Middle frontal gyrus (tissue), 1 donor: ENCODE measurements around the gene USH1C.
A peak's percentile ranks its signal among the peaks of the same experiment; 100 is the strongest.

ENCODE experiments used
- DNase-seq: peaks from one replicate; pipeline ENCODE4 v3.0.0-alpha.2; 2015; ENCODE audit warnings: low spot score; ENCODE audit errors: extremely low spot score

Gene USH1C

GRCh38 chr11:17508791-17509190 lies 35.4 kb downstream of the USH1C start:
- DNase-seq = no peak

DNA sequence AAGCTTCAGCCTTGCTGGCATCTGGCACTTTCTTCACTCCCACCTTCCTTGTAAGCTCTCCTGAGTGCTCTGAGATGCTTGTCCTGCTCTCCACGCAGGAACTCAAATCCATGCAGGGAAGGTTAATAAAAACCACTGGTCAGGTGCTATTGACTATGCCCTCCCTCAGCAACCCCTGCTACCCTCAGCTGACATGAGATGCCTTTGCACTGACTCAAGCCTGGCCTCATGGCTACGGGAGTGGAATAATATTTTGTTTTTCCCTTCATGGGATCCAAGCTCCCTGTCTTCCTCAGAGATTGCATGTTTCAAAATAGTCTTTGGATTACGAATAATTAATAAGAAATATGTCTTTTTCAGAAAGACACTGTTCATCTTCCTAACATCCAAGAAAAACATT lies 35.9 kb downstream of the USH1C start:
- no peak for DNase-seq

DNA sequence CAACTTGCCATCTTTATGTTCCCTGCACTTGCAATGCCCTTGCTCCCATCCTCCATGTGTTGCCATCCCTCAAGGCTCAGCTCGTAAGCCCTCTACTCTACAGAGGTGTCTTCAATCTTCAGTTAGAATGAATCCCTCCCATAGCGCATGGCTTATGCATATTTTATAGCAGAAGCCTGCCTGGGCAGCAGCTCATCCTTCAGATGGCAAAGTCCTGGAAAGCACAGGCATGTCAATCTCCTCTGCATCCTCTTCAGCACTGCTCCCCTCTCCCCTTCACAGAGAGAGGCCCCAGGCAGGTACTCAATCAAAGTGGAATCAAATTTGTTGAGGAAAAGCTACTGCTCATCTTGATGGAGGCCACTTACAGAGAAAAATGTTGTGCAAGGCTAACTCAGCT lies 36.4 kb downstream of the USH1C start:
- no peak for DNase-seq

DNA sequence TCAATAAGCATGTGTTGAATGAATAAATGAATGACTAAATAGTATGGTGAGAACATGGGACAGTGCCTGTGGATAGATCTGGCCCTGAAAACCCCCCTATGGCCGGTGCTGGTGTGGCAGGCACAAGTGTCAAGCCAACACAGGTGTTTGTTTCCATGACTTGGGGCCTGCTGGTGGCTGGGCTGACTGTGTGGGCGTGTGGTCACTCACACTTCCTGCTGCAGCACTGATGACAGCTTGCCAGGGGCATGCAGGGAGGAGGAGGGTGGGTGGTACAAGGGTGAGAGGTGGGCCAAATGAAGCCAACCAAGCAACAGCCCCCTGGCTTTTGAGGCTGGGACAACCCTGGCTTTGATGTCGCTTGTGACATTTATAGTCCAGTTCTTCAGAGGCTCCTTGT lies 37.3 kb downstream of the USH1C start:
- DNase-seq = no peak

- no peak for DNase-seq
Measured at GRCh38 chr11:17506314-17506713, 37.9 kb downstream of the USH1C start.

DNA sequence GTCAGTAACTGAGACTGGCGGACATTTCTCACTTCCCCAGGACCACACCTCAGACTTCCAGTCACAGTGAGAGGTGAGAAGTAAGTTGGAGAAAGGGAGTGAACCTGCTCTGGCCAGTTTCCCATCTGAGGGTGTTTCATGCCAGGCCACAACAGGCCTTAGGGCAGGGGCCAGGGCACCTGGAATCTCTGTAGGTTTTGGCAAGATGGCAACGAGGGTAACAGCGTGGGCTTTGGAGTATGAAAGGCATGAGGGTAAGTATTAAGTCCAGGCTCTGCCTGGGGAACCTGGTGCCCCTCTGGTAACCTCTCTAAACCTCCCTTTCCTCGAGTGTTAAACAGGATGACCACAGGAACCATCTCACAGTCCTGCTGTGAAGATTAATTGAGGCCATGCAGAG lies 39.1 kb downstream of the USH1C start:
- DNase-seq = no peak

DNA sequence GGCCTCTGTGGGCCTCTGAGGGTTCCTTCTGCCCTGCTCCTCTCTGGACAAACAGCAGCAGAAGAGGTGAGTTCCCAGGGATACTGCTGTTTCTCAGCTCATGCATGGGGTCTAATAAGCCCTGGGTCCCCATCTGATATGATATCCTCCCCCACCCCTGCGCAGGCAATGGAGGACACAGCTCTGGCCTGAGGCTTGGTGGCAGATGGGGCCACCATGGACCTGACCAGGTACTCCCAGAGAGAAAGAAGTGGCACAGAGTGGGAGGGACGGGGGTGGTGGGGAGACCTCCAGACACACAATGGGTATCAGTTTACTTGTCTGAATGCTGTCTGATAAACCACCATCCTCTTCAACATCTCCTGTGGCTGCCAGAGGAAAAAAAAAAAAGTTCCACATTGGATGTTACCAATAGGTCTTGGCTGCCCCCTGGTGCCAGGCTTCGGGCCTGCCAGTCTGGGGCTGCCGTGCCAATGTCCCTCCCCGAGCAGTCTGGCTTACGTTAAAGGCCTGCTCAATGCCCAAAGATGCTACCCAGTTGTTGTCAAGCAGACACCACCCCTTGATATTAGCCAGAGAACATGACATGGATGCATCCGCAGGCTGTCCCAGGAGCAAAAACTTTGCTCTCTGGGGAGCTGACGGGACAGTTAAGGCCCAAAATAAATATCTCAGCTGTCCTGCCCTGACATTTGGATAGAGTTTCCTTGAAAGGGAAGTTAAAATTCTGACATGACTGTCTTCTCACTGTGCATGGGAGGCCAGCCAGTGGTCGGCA lies 39.7 kb downstream of the USH1C start:
- DNase-seq = peak; percentile 57

DNA sequence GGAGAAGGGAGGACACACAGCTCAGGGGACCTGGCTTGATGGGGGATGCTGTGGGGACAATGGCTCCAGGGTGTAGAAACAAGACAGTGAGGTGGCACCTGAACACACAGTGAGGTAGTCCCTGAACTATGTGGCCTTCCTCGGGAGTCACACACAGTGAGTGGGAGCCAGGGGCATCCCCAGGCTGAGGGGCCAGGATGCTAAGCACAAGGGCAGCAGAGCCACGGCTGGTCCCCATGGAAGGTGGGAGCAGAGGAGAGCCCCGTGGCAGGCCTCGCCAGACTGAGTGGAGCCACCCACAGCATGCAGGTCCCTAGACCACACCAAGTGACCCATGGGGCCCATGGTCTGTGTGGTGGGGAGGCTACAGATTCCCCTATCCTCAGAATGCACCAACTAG lies 41.6 kb downstream of the USH1C start:
- DNase-seq = no peak

GRCh38 chr11:17500673-17501072 lies 43.5 kb downstream of the USH1C start:
- DNase-seq = no peak

GRCh38 chr11:17498475-17498874 lies 45.7 kb downstream of the USH1C start:
- no peak for DNase-seq

GRCh38 chr11:17498058-17498457 lies 46.2 kb downstream of the USH1C start:
- no peak for DNase-seq

- no peak for DNase-seq
Measured at GRCh38 chr11:17496406-17496805, 47.8 kb downstream of the USH1C start.

DNA sequence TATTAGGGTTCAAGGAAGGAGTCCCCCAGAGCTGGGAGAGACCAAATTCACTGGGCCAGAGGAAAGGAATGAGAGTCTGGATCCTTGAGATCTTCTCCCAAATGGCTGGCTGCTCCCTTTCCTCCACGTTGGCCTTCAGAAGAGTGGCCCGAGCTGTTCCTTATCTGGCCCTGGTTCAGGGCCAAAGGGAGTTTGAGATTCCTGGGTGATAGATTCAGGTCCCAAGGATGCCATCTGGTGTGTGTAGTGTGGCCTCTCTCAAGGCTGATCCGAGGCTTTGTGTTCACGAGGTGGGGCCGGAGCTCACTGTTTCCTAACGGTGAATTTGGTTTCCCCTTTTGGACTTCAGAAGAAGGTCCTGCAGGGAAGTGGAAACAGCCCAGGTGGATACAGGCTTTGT lies 50.2 kb downstream of the USH1C start:
- no peak for DNase-seq

- DNase-seq = no peak
Measured at GRCh38 chr11:17490938-17491337, 53.3 kb downstream of the USH1C start.

GRCh38 chr11:17490232-17490631 lies 54.0 kb downstream of the USH1C start:
- no peak for DNase-seq

- DNase-seq = no peak
Measured at GRCh38 chr11:17489751-17490150, 54.5 kb downstream of the USH1C start.

GRCh38 chr11:17488563-17488962 lies 55.7 kb downstream of the USH1C start:
- DNase-seq = no peak

- no peak for DNase-seq
Measured at GRCh38 chr11:17486646-17487045, 57.6 kb downstream of the USH1C start.

- DNase-seq = no peak
Measured at GRCh38 chr11:17483505-17483904, 60.7 kb downstream of the USH1C start.

- no peak for DNase-seq
Measured at GRCh38 chr11:17481905-17482304, 62.3 kb downstream of the USH1C start.

DNA sequence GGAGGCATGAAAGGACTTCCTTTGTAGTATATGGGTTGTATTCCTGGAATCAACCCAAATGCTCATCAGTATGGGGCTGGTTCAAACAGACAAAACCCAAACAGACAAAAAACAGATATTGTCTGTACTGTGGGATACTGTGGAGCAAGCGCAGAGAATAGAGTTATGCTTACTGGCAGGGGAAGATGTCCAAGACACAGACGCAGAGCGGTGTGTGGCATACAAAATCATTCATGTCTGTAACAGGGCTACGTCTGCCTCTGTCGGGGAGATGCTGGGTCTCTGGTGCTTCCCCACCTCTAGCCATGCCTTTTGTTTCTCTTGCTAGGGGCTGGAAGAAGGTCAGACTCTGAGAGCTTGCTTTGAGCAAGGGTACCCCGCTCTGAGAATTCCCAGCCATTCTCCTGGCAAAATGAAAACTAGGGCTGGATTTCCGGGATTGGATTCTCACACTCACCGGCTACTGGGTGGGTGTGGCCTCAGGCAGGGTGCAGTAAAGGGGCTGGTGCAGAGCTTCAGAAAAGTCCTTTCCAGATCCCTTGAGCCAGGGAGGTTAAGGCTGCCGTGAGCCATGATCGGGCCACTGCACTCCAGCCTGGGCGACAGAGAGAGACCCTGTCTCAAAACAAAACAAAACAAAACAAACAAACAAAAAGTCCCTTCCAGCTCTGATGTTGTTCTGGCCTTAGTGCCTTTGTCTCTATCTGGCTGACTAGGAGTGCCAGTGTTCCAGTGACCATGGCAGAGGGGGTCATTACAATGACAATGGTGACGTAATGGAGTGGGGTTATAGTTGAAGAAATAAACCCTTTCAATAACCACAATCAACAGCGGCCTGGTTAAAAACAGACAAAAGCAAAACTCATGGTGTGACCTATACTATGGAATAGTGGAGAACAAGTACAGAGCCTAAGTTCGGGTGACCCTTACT lies 64.7 kb downstream of the USH1C start:
- DNase-seq = peak; percentile 33

- no peak for DNase-seq
Measured at GRCh38 chr11:17478070-17478469, 66.1 kb downstream of the USH1C start.

- no peak for DNase-seq
Measured at GRCh38 chr11:17477361-17477760, 66.9 kb downstream of the USH1C start.
